Fibroblast of lung (primary cell): ENCODE results near the gene HOXB5. TPM values are rescaled to one million over a fixed set of nuclear protein-coding genes. Genes with fewer than 3 reads are reported as not detected.

ENCODE experiments used
- DNase-seq, 2 donors: peaks; one replicate each; pipeline versions ENCODE4 v3.0.0 to v3.0.0-alpha.2; 2010; ENCODE audit warnings: low read depth in 2 of 2
- H2AFZ ChIP-seq: 2 replicates; pipeline ENCODE4 v1.5.1; 2012; ENCODE audit warnings: low read length, control low read depth, inconsistent platforms
- H3K27ac ChIP-seq: 2 replicates; pipeline ENCODE4 v1.5.1; 2011; ENCODE audit warnings: low read length, control low read depth; ENCODE audit not compliant: insufficient read depth
- H3K27me3 ChIP-seq: 2 replicates; pipeline ENCODE4 v1.5.1; 2011; ENCODE audit warnings: mild to moderate bottlenecking, low read length; ENCODE audit not compliant: control insufficient read depth, insufficient read depth
- H3K36me3 ChIP-seq: 2 replicates; pipeline ENCODE4 v1.5.1; 2011; ENCODE audit warnings: low read length; ENCODE audit not compliant: control insufficient read depth, insufficient read depth
- H3K4me1 ChIP-seq: 2 replicates; pipeline ENCODE4 v1.5.1; 2011; ENCODE audit warnings: low read length; ENCODE audit not compliant: control insufficient read depth, insufficient read depth; ENCODE audit errors: extremely low read depth
- H3K4me2 ChIP-seq: 2 replicates; pipeline ENCODE4 v1.5.1; 2011; ENCODE audit warnings: low read length, control low read depth; ENCODE audit not compliant: insufficient read depth; ENCODE audit errors: extremely low read depth
- H3K4me3 ChIP-seq, 4 experiments: fragments of 200-600 bp in 1 of 4; sonication (generic) in 1 of 4; replicated peaks in 1 of 4; 2 replicates each; pipeline ENCODE4 v1.5.1; 2011 to 2016; ENCODE audit warnings: low read length in 4 of 4, low read depth in 3 of 4, mild to moderate bottlenecking in 3 of 4, control low read depth in 2 of 4, inconsistent platforms in 1 of 4, mixed read lengths in 1 of 4; ENCODE audit not compliant: insufficient read depth in 1 of 4; ENCODE audit errors: control extremely low read depth in 1 of 4
- H3K79me2 ChIP-seq: 2 replicates; pipeline ENCODE4 v1.5.1; 2012; ENCODE audit warnings: mild to moderate bottlenecking, low read length, inconsistent platforms; ENCODE audit not compliant: control insufficient read depth, insufficient read depth
- H3K9ac ChIP-seq: 2 replicates; pipeline ENCODE4 v1.5.1; 2011; ENCODE audit warnings: mild to moderate bottlenecking, low read length, control low read depth; ENCODE audit not compliant: insufficient read depth
- H3K9me3 ChIP-seq: 2 replicates; pipeline ENCODE4 v1.5.1; 2012; ENCODE audit warnings: low read depth, low read length; ENCODE audit not compliant: control insufficient read depth, insufficient read depth
- H4K20me1 ChIP-seq: 2 replicates; pipeline ENCODE4 v1.5.1; 2011; ENCODE audit warnings: low read length; ENCODE audit not compliant: control insufficient read depth, insufficient read depth; ENCODE audit errors: extremely low read depth
- CTCF ChIP-seq, 2 donors: IDR thresholded peaks in 1 of 2; conservative IDR thresholded peaks in 1 of 2; 1 replicate in 1 of 2; 2 replicates in 1 of 2; pipeline ENCODE4 v1.5.1; 2011 to 2012; ENCODE audit warnings: low read length in 2 of 2, control low read depth in 1 of 2, inconsistent platforms in 1 of 2, low read depth in 1 of 2, mild to moderate bottlenecking in 1 of 2
- EZH2 ChIP-seq: IDR thresholded peaks from 2 replicates; pipeline ENCODE4 v1.5.1; 2012; ENCODE audit warnings: low read length, control low read depth, mild to moderate bottlenecking; ENCODE audit errors: missing control alignments
- polyA plus RNA-seq, 2 donors: library from polyadenylated mRNA; depleted of rRNA in 1 of 2; stranded (reverse) in 1 of 2; unstranded in 1 of 2; fragments of >200 nt; gene quantifications; 2 replicates each; pipeline ENCODE4 v1.2.1, GENCODE V29; 2011 to 2012; ENCODE audit warnings: missing spikeins in 1 of 2
- total RNA-seq: library from RNA; depleted of rRNA; stranded (reverse); fragments of >200 nt; gene quantifications from 2 replicates; pipeline ENCODE4 v1.2.1, GENCODE V29; 2014

Gene HOXB5
- total and polyA plus RNA-seq, 2 donors (not counting 1 experiment from before 2014, with no cell fraction given), result 2.1 to 9.4 TPM

GRCh38 chr17:48562934-48563333 is 30.6 kb downstream of the HOXB5 start:
- Histone ChIP-seq H3K4me3 (peak overlapping the region; percentile 42 to 98 (median 56)), H3K27me3 (no peaks in the 10 kb centered on the region), H3K36me3 (peaks cover 16% of the 10 kb centered on the region), H3K79me2 (peaks cover 99% of the 10 kb centered on the region), H3K4me2 (peak overlapping the region; percentile 60), H3K9me3 (no peaks in the 10 kb centered on the region), H2AFZ (no peak overlapping the region), H3K27ac (peak overlapping the region; percentile 1), H3K9ac (no peak overlapping the region), H3K4me1 (peaks cover 63% of the 10 kb centered on the region), H4K20me1 (no peaks in the 10 kb centered on the region)
- DNase-seq, result no peak
- TF ChIP-seq EZH2, result no peak
- TF ChIP-seq CTCF (conservative IDR thresholded peaks at IDR 0.05 in 1 of 2, IDR thresholded peaks at IDR 0.05 in 1 of 2; ENCODE audit: low read depth in 1 of 2, low read length in 2 of 2), result no peak

- Histone ChIP-seq H3K27ac (peak overlapping the region; percentile 57), H3K27me3 (no peaks in the 10 kb centered on the region), H3K36me3 (peaks cover 14% of the 10 kb centered on the region), H4K20me1 (no peaks in the 10 kb centered on the region), H3K4me2 (peak overlapping the region; percentile 60), H3K9ac (no peak overlapping the region), H2AFZ (no peak overlapping the region), H3K4me3 (peak overlapping the region; percentile 42 to 98 (median 56)), H3K4me1 (peaks cover 64% of the 10 kb centered on the region), H3K79me2 (peaks cover 99% of the 10 kb centered on the region), H3K9me3 (no peaks in the 10 kb centered on the region)
- DNase-seq, result peak in 1 of 2 donors; percentile 58
- peak; percentile 26 to 64 for TF ChIP-seq CTCF (conservative IDR thresholded peaks at IDR 0.05 in 1 of 2, IDR thresholded peaks at IDR 0.05 in 1 of 2; ENCODE audit: low read depth in 1 of 2, low read length in 2 of 2)
- TF ChIP-seq EZH2, result no peak
These were observed 31.4 kb downstream of the HOXB5 start for GRCh38 chr17:48561884-48562810.
